ENCODE results near the gene CLCN4. TPM values are rescaled to one million over a fixed set of nuclear protein-coding genes. Genes with fewer than 3 reads are reported as not detected.

The CLCN4 gene
- total and polyA plus RNA-seq, 2 of the 8 experiments (the other 6 are each of a cell fraction or from before 2014, with no cell fraction given): 3.3 to 11.2 TPM

DNA sequence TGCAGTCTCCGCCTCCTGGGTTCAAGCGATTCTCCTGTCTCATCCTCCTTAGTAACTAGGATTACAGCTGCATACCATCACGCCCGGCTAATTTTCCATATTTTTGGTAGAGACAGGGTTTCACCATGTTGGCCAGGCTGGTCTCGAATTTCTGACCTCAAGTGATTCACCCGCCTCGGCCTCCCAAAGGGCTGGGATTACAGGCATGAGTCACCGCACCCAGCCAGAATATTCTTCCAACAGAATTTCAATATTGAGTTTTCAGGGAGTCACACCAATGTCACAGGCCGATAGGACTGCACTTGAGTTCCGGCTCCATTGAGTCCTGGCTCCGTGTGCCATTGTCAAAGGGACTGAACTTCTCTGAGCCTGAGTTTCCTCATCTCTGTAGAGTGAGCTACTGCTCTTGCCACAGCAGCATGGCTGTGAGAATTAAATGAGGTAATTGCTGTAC, 82.9 kb downstream of the CLCN4 start:
- no peak overlapping the region for H3K23ac ChIP-seq (ENCODE audit: insufficient read length)
- 97% methylated on average over 6 of the region's 11 CpGs; no CpG with 5 or more reads in 1 of the 2 experiments for WGBS, 2 experiments (ENCODE audit: extremely low coverage in 1 of 2, insufficient coverage in 1 of 2, insufficient read length in 1 of 2, insufficient replicate concordance in 2 of 2, low coverage in 1 of 2, low lambda C conversion rate in 2 of 2, missing lambda C conversion rate in 1 of 2)
- DNase-seq (ENCODE audit: low read depth in 1 of 2, low spot score in 2 of 2) (no peak), FAIRE-seq (no peak)
- no peaks in the 10 kb centered on the region for H3K36me3 ChIP-seq (ENCODE audit: control insufficient read depth in 2 of 4, insufficient read depth in 4 of 4, low read length in 3 of 4)
- H3K9ac ChIP-seq (replicated peaks in 1 of 4; ENCODE audit: extremely low read depth in 1 of 4, low read depth in 3 of 4, low read length in 3 of 4): no peak overlapping the region
- no peak overlapping the region for H2BK120ac ChIP-seq (replicated peaks; ENCODE audit: low read depth, low read length)
- no peak overlapping the region for H3K4me3 ChIP-seq (ENCODE audit: extremely low read depth in 1 of 4, insufficient read depth in 2 of 4, low read depth in 3 of 4, low read length in 4 of 4)
- H2BK15ac ChIP-seq (ENCODE audit: low read length): no peak overlapping the region
- no peaks in the 10 kb centered on the region for H3K27me3 ChIP-seq (replicated peaks in 1 of 4; ENCODE audit: control insufficient read depth in 3 of 4, extremely low read depth in 1 of 4, insufficient read depth in 3 of 4, low read length in 3 of 4)
- no peak overlapping the region for H2BK20ac ChIP-seq (ENCODE audit: low read length)
- ChIA-PET CTCF (ENCODE audit: partially characterized antibody) (no interaction called here), POLR2A (ENCODE audit: partially characterized antibody) (interaction anchor here (0.8 kb wide), 1 partner anchor 142 kb away, joined by 3 read pairs; no protein-coding TSS in a partner anchor)
- H3K27ac ChIP-seq (ENCODE audit: low read depth, low read length): no peak overlapping the region
- H3K14ac ChIP-seq (ENCODE audit: insufficient read length): no peak overlapping the region
- no peak overlapping the region for H3K4ac ChIP-seq (replicated peaks; ENCODE audit: insufficient read length, low read depth, low read length)
- H4K20me1 ChIP-seq (replicated peaks in 1 of 2; ENCODE audit: control insufficient read depth in 1 of 2, insufficient read depth in 2 of 2, low read length in 2 of 2): no peaks in the 10 kb centered on the region
- H4K5ac ChIP-seq (ENCODE audit: insufficient read length, low read depth, low read length): no peak overlapping the region
- H3K56ac ChIP-seq (replicated peaks; ENCODE audit: insufficient read length, low read depth, low read length): no peak overlapping the region
- no peaks in the 10 kb centered on the region for H3K9me3 ChIP-seq (ENCODE audit: insufficient read depth in 2 of 2, low read depth in 1 of 2, low read length in 1 of 2)
- H3K79me2 ChIP-seq (ENCODE audit: control insufficient read depth in 1 of 2, insufficient read depth in 2 of 2, low read length in 2 of 2): no peaks in the 10 kb centered on the region
- H3K4me2 ChIP-seq (ENCODE audit: insufficient read depth in 1 of 2, low read depth in 2 of 2, low read length in 2 of 2): no peak overlapping the region
- no peaks in the 10 kb centered on the region for H3K79me1 ChIP-seq (ENCODE audit: low read depth, low read length)
- no peak for TF ChIP-seq CHD1 (IDR thresholded peaks at IDR 0.05; ENCODE audit: low read depth, low read length)
- no peak for TF ChIP-seq CHD2 (IDR thresholded peaks at IDR 0.05; ENCODE audit: low read length)
- TF ChIP-seq, protein P1, sequence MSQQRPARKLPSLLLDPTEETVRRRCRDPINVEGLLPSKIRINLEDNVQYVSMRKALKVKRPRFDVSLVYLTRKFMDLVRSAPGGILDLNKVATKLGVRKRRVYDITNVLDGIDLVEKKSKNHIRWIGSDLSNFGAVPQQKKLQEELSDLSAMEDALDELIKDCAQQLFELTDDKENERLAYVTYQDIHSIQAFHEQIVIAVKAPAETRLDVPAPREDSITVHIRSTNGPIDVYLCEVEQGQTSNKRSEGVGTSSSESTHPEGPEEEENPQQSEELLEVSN (IDR thresholded peaks at IDR 0.05): no peak
- TF ChIP-seq, protein P2, sequence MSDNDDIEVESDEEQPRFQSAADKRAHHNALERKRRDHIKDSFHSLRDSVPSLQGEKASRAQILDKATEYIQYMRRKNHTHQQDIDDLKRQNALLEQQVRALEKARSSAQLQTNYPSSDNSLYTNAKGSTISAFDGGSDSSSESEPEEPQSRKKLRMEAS (IDR thresholded peaks at IDR 0.05): no peak
- TF ChIP-seq EP300 (IDR thresholded peaks at IDR 0.05; ENCODE audit: borderline replicate concordance in 1 of 2, low read depth in 2 of 2, low read length in 2 of 2): no peak
- no peak overlapping the region for H2AFZ ChIP-seq (ENCODE audit: low read length)
- no peaks in the 10 kb centered on the region for H3K23me2 ChIP-seq (ENCODE audit: low read depth, low read length)
- H4K8ac ChIP-seq (ENCODE audit: extremely low read depth, insufficient read depth, low read length): no peak overlapping the region
- no peak overlapping the region for H2BK5ac ChIP-seq (ENCODE audit: low read depth, low read length)
- no peaks in the 10 kb centered on the region for H3K4me1 ChIP-seq (replicated peaks in 1 of 4; ENCODE audit: control insufficient read depth in 3 of 4, insufficient read depth in 4 of 4, low read length in 3 of 4)
- no peak overlapping the region for H2BK12ac ChIP-seq (ENCODE audit: low read depth, low read length)
- no peak overlapping the region for H4K91ac ChIP-seq (replicated peaks; ENCODE audit: insufficient read length, low read length)
- H2AK5ac ChIP-seq (ENCODE audit: low read depth, low read length): no peak overlapping the region
- H3K18ac ChIP-seq (ENCODE audit: extremely low read depth, low read length): no peak overlapping the region
